Measurements from ENCODE around the gene TLE5. TPM values are rescaled to one million over a fixed set of nuclear protein-coding genes. Genes with fewer than 3 reads are reported as not detected.

Gene TLE5
- total and polyA plus RNA-seq, 9 of the 15 experiments (the other 6 are each of a cell fraction or from before 2014, with no cell fraction given): 2.0 to 347 (median 235) TPM

DNA sequence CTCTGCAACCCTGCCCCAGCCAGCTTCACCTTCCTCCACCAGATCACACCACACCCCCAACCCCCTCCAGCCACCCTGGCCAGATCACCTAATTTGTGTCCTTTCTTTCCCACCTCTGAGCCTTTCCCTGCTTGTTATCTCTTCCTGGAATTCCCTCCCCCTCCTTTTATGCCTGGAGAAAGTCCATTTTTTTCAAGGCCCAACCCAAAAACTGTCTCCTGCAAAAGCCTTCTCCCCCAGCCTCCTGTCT is 28.0 kb downstream of the TLE5 start:
- peak overlapping the region; percentile 85; the same call in 2 of the 3 replicates for H3K27ac ChIP-seq (ENCODE audit: extremely low read depth, low read depth, low read length)
- H4K20me1 ChIP-seq (replicated peaks; ENCODE audit: control insufficient read depth, insufficient read depth, low read length): no peaks in the 10 kb centered on the region
- peak overlapping the region; percentile 90 to 92; a peak in 2 of 4 replicates for H3K9ac ChIP-seq (ENCODE audit: insufficient read depth in 1 of 2, low read depth in 2 of 2, low read length in 2 of 2)
- in situ Hi-C loops (cut with MboI): no loop called here
- H2AFZ ChIP-seq (ENCODE audit: low read depth, low read length): peak overlapping the region; percentile 86
- ChIA-PET CTCF (ENCODE audit: low intra/inter-chr PET ratio) (no interaction called here), POLR2A (interaction anchor here (0.7 to 1.1 kb wide), 2 partner anchors 24 to 26 kb away, joined by 3 read pairs; no protein-coding TSS in a partner anchor)
- no peaks in the 10 kb centered on the region for H3K27me3 ChIP-seq (ENCODE audit: control insufficient read depth in 2 of 2, insufficient read depth in 2 of 2, low read length in 2 of 2)
- no TSS peak for BruUV-seq (replicated peaks)
- FAIRE-seq: no peak
- H3K9me1 ChIP-seq (ENCODE audit: control insufficient read depth, insufficient read depth, low read length): no peaks in the 10 kb centered on the region
- no peaks in the 10 kb centered on the region for H3K9me3 ChIP-seq (replicated peaks; ENCODE audit: control insufficient read depth, insufficient read depth, low read depth, low read length)
- no peak for ATAC-seq
- H3K79me2 ChIP-seq (ENCODE audit: control insufficient read depth, insufficient read depth, low read length): peaks cover 7% of the 10 kb centered on the region; the same call in 1 of the 3 replicates
- intact Hi-C loops (cut with micrococcal nuclease): no loop called here
- peak overlapping the region; percentile 61 for H3K4me3 ChIP-seq
- no peak for DNase-seq (ENCODE audit: extremely low read depth in 1 of 4, low spot score in 3 of 4)
- no peaks in the 10 kb centered on the region for H3K36me3 ChIP-seq (ENCODE audit: control insufficient read depth, insufficient read depth, low read length)
- peaks cover 24 to 35% of the 10 kb centered on the region in 2 experiments for H3K4me1 ChIP-seq (replicated peaks in 1 of 2; ENCODE audit: control insufficient read depth in 2 of 2, insufficient read depth in 2 of 2, low read length in 2 of 2)
- peak overlapping the region; percentile 89 for H3K4me2 ChIP-seq (ENCODE audit: insufficient read depth, low read length)
- TF ChIP-seq BRD4 (IDR thresholded peaks at IDR 0.05): no peak
- TF ChIP-seq ZNF175 (CRISPR knock-in tag; IDR thresholded peaks at IDR 0.05; ENCODE audit: low read depth): no peak
- TF ChIP-seq NONO (IDR thresholded peaks at IDR 0.05; ENCODE audit: low read depth in 2 of 2, low read length in 1 of 2): no peak
- no peak for TF ChIP-seq IFI16 (CRISPR knock-in tag; IDR thresholded peaks at IDR 0.05)
- no peak for TF ChIP-seq MEF2A (IDR thresholded peaks at IDR 0.05; ENCODE audit: control insufficient read depth, low read depth, low read length)
- TF ChIP-seq BCOR (IDR thresholded peaks at IDR 0.05): peak; percentile 37; the same call in 1 of the 2 replicates
- TF ChIP-seq ZNF79 (CRISPR knock-in tag; IDR thresholded peaks at IDR 0.05; ENCODE audit: low read depth): no peak
- no peak for TF ChIP-seq ILK (tag; IDR thresholded peaks at IDR 0.05; ENCODE audit: borderline replicate concordance, low read depth)
- TF ChIP-seq, protein P1, sequence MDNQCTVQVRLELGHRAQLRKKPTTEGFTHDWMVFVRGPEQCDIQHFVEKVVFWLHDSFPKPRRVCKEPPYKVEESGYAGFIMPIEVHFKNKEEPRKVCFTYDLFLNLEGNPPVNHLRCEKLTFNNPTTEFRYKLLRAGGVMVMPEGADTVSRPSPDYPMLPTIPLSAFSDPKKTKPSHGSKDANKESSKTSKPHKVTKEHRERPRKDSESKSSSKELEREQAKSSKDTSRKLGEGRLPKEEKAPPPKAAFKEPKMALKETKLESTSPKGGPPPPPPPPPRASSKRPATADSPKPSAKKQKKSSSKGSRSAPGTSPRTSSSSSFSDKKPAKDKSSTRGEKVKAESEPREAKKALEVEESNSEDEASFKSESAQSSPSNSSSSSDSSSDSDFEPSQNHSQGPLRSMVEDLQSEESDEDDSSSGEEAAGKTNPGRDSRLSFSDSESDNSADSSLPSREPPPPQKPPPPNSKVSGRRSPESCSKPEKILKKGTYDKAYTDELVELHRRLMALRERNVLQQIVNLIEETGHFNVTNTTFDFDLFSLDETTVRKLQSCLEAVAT (IDR thresholded peaks at IDR 0.05): peak; percentile 18 to 30; a peak in 1 of 4 replicates
- TF ChIP-seq FUS (optimal IDR thresholded peaks at IDR 0.05; ENCODE audit: low read depth, low read length): no peak
- no peak for TF ChIP-seq CC2D1A (IDR thresholded peaks at IDR 0.05)
- no peak for TF ChIP-seq ZNF436 (CRISPR knock-in tag; IDR thresholded peaks at IDR 0.05)
- no peak for TF ChIP-seq ETV5 (CRISPR knock-in tag; IDR thresholded peaks at IDR 0.05; ENCODE audit: low read depth)
- no peak for TF ChIP-seq SMARCC2 (IDR thresholded peaks at IDR 0.05; ENCODE audit: low read depth)
- 0 out of 2 replicates have a peak, but pooled peaks have one; percentile 15 for TF ChIP-seq TOE1 (IDR thresholded peaks at IDR 0.05; ENCODE audit: borderline replicate concordance)
- TF ChIP-seq TOE1 (CRISPR knock-in tag; IDR thresholded peaks at IDR 0.05; ENCODE audit: borderline replicate concordance, low read depth): no peak
- TF ChIP-seq IRF9 (tag; IDR thresholded peaks at IDR 0.05): no peak
- no peak for TF ChIP-seq CBX5 (IDR thresholded peaks at IDR 0.05; ENCODE audit: borderline replicate concordance, low read depth)
- no peak for TF ChIP-seq NFRKB (IDR thresholded peaks at IDR 0.05; ENCODE audit: low read depth)
- TF ChIP-seq, protein P2, sequence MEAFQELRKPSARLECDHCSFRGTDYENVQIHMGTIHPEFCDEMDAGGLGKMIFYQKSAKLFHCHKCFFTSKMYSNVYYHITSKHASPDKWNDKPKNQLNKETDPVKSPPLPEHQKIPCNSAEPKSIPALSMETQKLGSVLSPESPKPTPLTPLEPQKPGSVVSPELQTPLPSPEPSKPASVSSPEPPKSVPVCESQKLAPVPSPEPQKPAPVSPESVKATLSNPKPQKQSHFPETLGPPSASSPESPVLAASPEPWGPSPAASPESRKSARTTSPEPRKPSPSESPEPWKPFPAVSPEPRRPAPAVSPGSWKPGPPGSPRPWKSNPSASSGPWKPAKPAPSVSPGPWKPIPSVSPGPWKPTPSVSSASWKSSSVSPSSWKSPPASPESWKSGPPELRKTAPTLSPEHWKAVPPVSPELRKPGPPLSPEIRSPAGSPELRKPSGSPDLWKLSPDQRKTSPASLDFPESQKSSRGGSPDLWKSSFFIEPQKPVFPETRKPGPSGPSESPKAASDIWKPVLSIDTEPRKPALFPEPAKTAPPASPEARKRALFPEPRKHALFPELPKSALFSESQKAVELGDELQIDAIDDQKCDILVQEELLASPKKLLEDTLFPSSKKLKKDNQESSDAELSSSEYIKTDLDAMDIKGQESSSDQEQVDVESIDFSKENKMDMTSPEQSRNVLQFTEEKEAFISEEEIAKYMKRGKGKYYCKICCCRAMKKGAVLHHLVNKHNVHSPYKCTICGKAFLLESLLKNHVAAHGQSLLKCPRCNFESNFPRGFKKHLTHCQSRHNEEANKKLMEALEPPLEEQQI (IDR thresholded peaks at IDR 0.05): no peak
- TF ChIP-seq PHTF2 (CRISPR knock-in tag; IDR thresholded peaks at IDR 0.05): no peak
- no peak for TF ChIP-seq NR1H2 (CRISPR knock-in tag; IDR thresholded peaks at IDR 0.05)

All from K562 (cell line).